OCI-LY7 (cell line): ENCODE measurements around the gene DDX39A. TPM values are rescaled to one million over a fixed set of nuclear protein-coding genes. Genes with fewer than 3 reads are reported as not detected.

Source experiments
- BruUV-seq: library from RNA; stranded (reverse); fragments of 400-500 nt; replicated peaks from 2 replicates; lab custom pipeline; 2021; lab: Mats Ljungman, UMichigan
- CTCF ChIA-PET: fragments of 300-600 bp; sonication (Branson Sonifier 250); formaldehyde crosslinking; loops from one replicate; lab custom pipeline; 2022; ENCODE audit warnings: antibody characterized with exemption; ENCODE audit not compliant: unreplicated experiment; lab: Charles Lee
- POLR2A ChIA-PET: fragments of 300-600 bp; sonication (Branson Sonifier 250); formaldehyde crosslinking; loops from one replicate; lab custom pipeline; 2022; ENCODE audit warnings: antibody characterized with exemption; lab: Charles Lee
- DNase-seq: peaks from one replicate; pipeline ENCODE4 v3.0.0-alpha.2; 2015; ENCODE audit warnings: low spot score
- H2AFZ ChIP-seq: fragments of 200-600 bp; sonication (generic), shearing (Covaris generic); 2 replicates; pipeline ENCODE4 v1.6.1; 2014; ENCODE audit warnings: mild to moderate bottlenecking, antibody characterized with exemption, low read length, moderate library complexity
- H3K27ac ChIP-seq: fragments of 200-600 bp; sonication (generic); 2 replicates; pipeline ENCODE4 v1.5.1; 2014; ENCODE audit warnings: mixed run types, low read depth, mild to moderate bottlenecking, moderate library complexity, low read length, inconsistent platforms; ENCODE audit not compliant: poor library complexity, severe bottlenecking
- H3K36me3 ChIP-seq: fragments of 200-600 bp; sonication (generic); 2 replicates; pipeline ENCODE4 v1.6.1; 2014; ENCODE audit warnings: mild to moderate bottlenecking, antibody characterized with exemption, low read length, moderate library complexity, mixed read lengths; ENCODE audit not compliant: insufficient read depth
- H3K4me1 ChIP-seq: fragments of 200-600 bp; sonication (generic); 2 replicates; pipeline ENCODE4 v1.5.1; 2014; ENCODE audit warnings: mild to moderate bottlenecking, low read length; ENCODE audit not compliant: insufficient read depth, poor library complexity, severe bottlenecking
- H3K4me2 ChIP-seq: fragments of 200-600 bp; sonication (generic); 2 replicates; pipeline ENCODE4 v1.6.1; 2014; ENCODE audit warnings: mild to moderate bottlenecking, low read length
- H3K4me3 ChIP-seq: fragments of 200-600 bp; sonication (generic); 2 replicates; pipeline ENCODE4 v1.5.1; 2014; ENCODE audit warnings: mild to moderate bottlenecking, low read depth, low read length; ENCODE audit not compliant: poor library complexity, severe bottlenecking
- H3K79me2 ChIP-seq: fragments of 200-600 bp; sonication (generic); 2 replicates; pipeline ENCODE4 v1.6.1; 2016; ENCODE audit warnings: low read depth, mild to moderate bottlenecking, low read length, moderate library complexity, mixed read lengths; ENCODE audit not compliant: insufficient read depth
- H3K9me2 ChIP-seq: fragments of 200-600 bp; sonication (generic); 2 replicates; pipeline ENCODE4 v1.6.1; 2016; ENCODE audit warnings: mild to moderate bottlenecking, low read length, mixed read lengths; ENCODE audit not compliant: insufficient read depth
- H3K9me3 ChIP-seq: fragments of 200-600 bp; sonication (generic); 2 replicates; pipeline ENCODE4 v1.6.1; 2014; ENCODE audit warnings: mild to moderate bottlenecking, mixed run types, low read length, mixed read lengths
- H4K20me1 ChIP-seq: fragments of 200-600 bp; sonication (generic); 2 replicates; pipeline ENCODE4 v1.6.1; 2014; ENCODE audit warnings: mild to moderate bottlenecking, antibody characterized with exemption, low read length, moderate library complexity, mixed read lengths; ENCODE audit not compliant: insufficient read depth
- EZH2phosphoT487 ChIP-seq: fragments of 200-600 bp; sonication (generic); IDR thresholded peaks from 2 replicates; pipeline ENCODE4 v1.6.1; 2018; ENCODE audit warnings: low read depth, borderline replicate concordance, mild to moderate bottlenecking, mixed run types, antibody characterized with exemption, low read length, moderate library complexity, mixed read lengths
- intact Hi-C: fragments of 100-400 bp; cut with micrococcal nuclease; formaldehyde crosslinking; loops from one replicate; pipeline ENCODE4 v1.10.0; 2022; ENCODE audit not compliant: unreplicated experiment
- total RNA-seq, 2 experiments: library from RNA; depleted of rRNA in 1 of 2; stranded (reverse); fragments of >200 nt in 1 of 2; shearing (Covaris generic) in 1 of 2; gene quantifications; 2 replicates each; pipeline ENCODE4 v1.2.3, GENCODE V29; 2014 to 2022
- TF ChIP-seq, protein P1 (sequence below): fragments of 200-600 bp; sonication (generic); conservative IDR thresholded peaks from 2 replicates; pipeline ENCODE4 v1.5.1; 2014; ENCODE audit warnings: mild to moderate bottlenecking, antibody characterized with exemption, low read length, moderate library complexity, mixed read lengths

The DDX39A gene
- total RNA-seq, 2 experiments from 2014 or later, result 294 to 474 TPM

DNA sequence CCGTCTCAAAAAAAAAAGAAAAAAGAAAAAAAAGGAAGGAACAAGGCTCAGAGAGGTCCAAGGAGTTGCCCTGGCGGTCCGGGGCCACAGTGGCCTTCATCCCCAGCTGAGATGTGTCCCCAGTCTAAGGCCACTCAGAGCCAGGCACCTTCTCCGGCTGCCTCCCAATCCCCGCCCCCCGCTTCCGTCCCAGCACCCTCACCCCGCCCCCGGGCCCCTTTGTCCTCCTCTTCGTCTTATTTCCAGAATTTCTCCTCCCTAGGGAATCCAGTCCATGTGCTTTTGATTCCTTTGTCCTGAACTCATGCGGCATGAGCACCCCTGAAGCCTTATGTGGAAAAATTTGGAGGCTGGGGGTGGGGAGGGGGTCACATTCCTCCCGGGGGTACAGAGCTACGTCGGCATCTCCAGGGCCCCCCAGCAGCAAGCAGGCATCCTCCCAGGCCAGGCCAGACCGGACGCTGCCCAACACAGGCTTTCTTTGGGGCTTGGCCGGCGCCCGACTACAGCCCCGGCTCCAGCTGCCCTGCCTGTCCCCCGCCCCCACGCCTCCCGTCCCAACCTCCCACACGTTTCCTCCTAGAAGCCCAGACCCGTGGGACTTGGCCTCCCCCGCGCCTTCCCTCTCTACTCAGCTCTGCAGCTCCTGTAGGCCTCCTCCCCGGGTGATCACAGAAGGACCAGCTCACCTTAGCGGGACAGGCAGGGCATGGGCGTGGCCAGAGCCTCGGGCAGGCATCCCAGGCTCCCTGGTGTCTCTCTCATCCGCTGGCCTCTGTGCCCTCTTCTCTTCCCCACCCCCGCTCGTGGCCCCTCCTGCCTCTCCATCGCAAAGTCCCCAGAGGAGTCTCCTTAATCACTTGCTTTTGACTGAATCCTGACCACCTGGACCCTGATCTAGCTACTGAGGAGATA lies 55.7 kb downstream of the DDX39A start:
- no peak overlapping the region for H3K4me3 ChIP-seq
- POLR2A ChIA-PET, result interaction anchor here (0.7 to 1.5 kb wide), 4 partner anchors 15 to 57 kb away, joined by 3 to 5 read pairs (median 3); partner anchors contain the start of gene ADGRE5

DNA sequence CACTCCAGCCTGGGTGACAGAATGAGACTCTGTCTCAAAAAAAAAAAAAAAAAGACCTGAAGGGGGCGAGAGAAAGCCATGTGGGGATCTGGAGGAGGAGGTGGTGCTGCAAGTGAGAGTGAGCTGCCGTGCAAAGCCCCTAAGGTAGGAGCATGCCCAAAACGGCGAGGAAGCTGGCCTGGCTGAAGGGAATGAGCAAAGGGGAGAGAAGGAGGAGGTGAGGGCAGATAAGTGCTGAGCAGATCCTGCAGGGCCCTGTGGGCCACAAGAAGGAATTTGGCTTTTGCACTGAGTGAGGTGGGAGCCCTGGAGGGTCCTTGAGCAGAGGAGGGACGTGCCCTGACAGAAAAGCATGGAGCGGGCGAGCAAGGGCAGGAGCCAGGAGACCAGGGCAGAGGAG lies 57.3 kb downstream of the DDX39A start:
- Histone ChIP-seq H3K4me3 (no peak overlapping the region), H3K4me2 (no peak overlapping the region), H3K36me3 (no peaks in the 10 kb centered on the region), H3K79me2 (no peaks in the 10 kb centered on the region), H3K9me3 (no peaks in the 10 kb centered on the region), H3K27ac (no peak overlapping the region), H2AFZ (no peak overlapping the region), H3K4me1 (peaks cover 33% of the 10 kb centered on the region), H4K20me1 (no peaks in the 10 kb centered on the region), H3K9me2 (no peaks in the 10 kb centered on the region)
- peak; percentile 57 for DNase-seq
- CTCF ChIA-PET, result interaction anchor here (0.6 to 0.9 kb wide), 4 partner anchors 9 to 374 kb away, joined by 3 to 4 read pairs (median 4); no protein-coding TSS in a partner anchor
- TF ChIP-seq, protein P1, sequence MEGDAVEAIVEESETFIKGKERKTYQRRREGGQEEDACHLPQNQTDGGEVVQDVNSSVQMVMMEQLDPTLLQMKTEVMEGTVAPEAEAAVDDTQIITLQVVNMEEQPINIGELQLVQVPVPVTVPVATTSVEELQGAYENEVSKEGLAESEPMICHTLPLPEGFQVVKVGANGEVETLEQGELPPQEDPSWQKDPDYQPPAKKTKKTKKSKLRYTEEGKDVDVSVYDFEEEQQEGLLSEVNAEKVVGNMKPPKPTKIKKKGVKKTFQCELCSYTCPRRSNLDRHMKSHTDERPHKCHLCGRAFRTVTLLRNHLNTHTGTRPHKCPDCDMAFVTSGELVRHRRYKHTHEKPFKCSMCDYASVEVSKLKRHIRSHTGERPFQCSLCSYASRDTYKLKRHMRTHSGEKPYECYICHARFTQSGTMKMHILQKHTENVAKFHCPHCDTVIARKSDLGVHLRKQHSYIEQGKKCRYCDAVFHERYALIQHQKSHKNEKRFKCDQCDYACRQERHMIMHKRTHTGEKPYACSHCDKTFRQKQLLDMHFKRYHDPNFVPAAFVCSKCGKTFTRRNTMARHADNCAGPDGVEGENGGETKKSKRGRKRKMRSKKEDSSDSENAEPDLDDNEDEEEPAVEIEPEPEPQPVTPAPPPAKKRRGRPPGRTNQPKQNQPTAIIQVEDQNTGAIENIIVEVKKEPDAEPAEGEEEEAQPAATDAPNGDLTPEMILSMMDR, result peak; percentile 53; the same call in 1 of the 2 replicates
- no peak for TF ChIP-seq EZH2phosphoT487
- no TSS peak for BruUV-seq
- intact Hi-C loops, result loop anchor here (1.0 to 10.0 kb wide), 2 partner anchors 44 to 123 kb away; no protein-coding TSS in a partner anchor
- POLR2A ChIA-PET, result interaction anchor here (0.6 kb wide), 3 partner anchors 8 to 225 kb away, joined by 3 read pairs; partner anchors contain the start of gene ASF1B

More for the DNA sequence above, 55.7 kb downstream of the DDX39A start:
- no TSS peak for BruUV-seq
- Histone ChIP-seq H4K20me1 (no peaks in the 10 kb centered on the region), H3K79me2 (no peaks in the 10 kb centered on the region), H3K36me3 (no peaks in the 10 kb centered on the region), H3K4me1 (peaks cover 24% of the 10 kb centered on the region), H3K27ac (no peak overlapping the region), H3K9me3 (no peaks in the 10 kb centered on the region), H2AFZ (peak overlapping the region; percentile 7; the same call in 1 of the 2 replicates), H3K9me2 (no peaks in the 10 kb centered on the region), H3K4me2 (peak overlapping the region; percentile 42)
- DNase-seq, result no peak
- CTCF ChIA-PET, result no interaction called here
- TF ChIP-seq, protein P1, result no peak
- no peak for TF ChIP-seq EZH2phosphoT487
- intact Hi-C loops, result loop anchor here (10.0 kb wide), 1 partner anchor 121 kb away; no protein-coding TSS in a partner anchor

Other genes starting within 250 kb of the DDX39A start
- 2.6 and 5.0 TPM in 2 replicates for gene ADGRL1, start 213.2 kb downstream of the DDX39A start, total RNA-seq (2014; rRNA removed; shearing (Covaris generic))
- 8.1 and 8.2 TPM in 2 replicates for gene ADGRL1, start 213.2 kb downstream of the DDX39A start, total RNA-seq (2022)
- 12.5 and 13.8 TPM in 2 replicates for gene ADGRE5, start 37.9 kb downstream of the DDX39A start, total RNA-seq (2014; rRNA removed; shearing (Covaris generic))
- gene ADGRE5, start 37.9 kb downstream of the DDX39A start, total RNA-seq (2022), result 47.5 and 48.7 TPM in 2 replicates
- gene PKN1, start 14.0 kb upstream of the DDX39A start, total RNA-seq (2014; rRNA removed; shearing (Covaris generic)), result 117 and 125 TPM in 2 replicates
- gene PKN1, start 14.0 kb upstream of the DDX39A start, total RNA-seq (2022), result 233 and 246 TPM in 2 replicates
- not detected in 2 replicates for gene PTGER1, start 56.0 kb upstream of the DDX39A start, total RNA-seq (2014; rRNA removed; shearing (Covaris generic))
- 0.23 TPM in 1 of 2 replicates, not detected in the other for gene PTGER1, start 56.0 kb upstream of the DDX39A start, total RNA-seq (2022)
- gene GIPC1, start 76.8 kb upstream of the DDX39A start, total RNA-seq (2014; rRNA removed; shearing (Covaris generic)), result 18.5 and 26.9 TPM in 2 replicates
- 37.6 and 38.3 TPM in 2 replicates for gene GIPC1, start 76.8 kb upstream of the DDX39A start, total RNA-seq (2022)
- gene DNAJB1, start 99.1 kb upstream of the DDX39A start, total RNA-seq (2014; rRNA removed; shearing (Covaris generic)), result 62.9 and 76.7 TPM in 2 replicates
- 51.7 and 63.7 TPM in 2 replicates for gene DNAJB1, start 99.1 kb upstream of the DDX39A start, total RNA-seq (2022)
- 52.3 and 81.4 TPM in 2 replicates for gene TECR, start 110.3 kb upstream of the DDX39A start, total RNA-seq (2014; rRNA removed; shearing (Covaris generic))
- gene TECR, start 110.3 kb upstream of the DDX39A start, total RNA-seq (2022), result 128 and 130 TPM in 2 replicates
- gene NDUFB7, start 152.7 kb upstream of the DDX39A start, total RNA-seq (2014; rRNA removed; shearing (Covaris generic)), result 282 and 301 TPM in 2 replicates
- gene NDUFB7, start 152.7 kb upstream of the DDX39A start, total RNA-seq (2022), result 137 and 141 TPM in 2 replicates
- gene CLEC17A, start 163.7 kb upstream of the DDX39A start, total RNA-seq (2014; rRNA removed; shearing (Covaris generic)), result 45.7 and 51.1 TPM in 2 replicates
- gene CLEC17A, start 163.7 kb upstream of the DDX39A start, total RNA-seq (2022), result 22.5 and 27.4 TPM in 2 replicates